H1 (cell line): ENCODE results near the gene CAB39L. TPM values are rescaled to one million over a fixed set of nuclear protein-coding genes. Genes with fewer than 3 reads are reported as not detected.

Experiments
- CBX5 ChIP-seq: fragments of 300-800, 300-1000 bp; sonication (generic); IDR thresholded peaks from 2 replicates; pipeline ENCODE4 v1.7.1; 2016; ENCODE audit warnings: antibody characterized with exemption, low read length, low read depth
- TAF7 ChIP-seq: optimal IDR thresholded peaks from 2 replicates; pipeline ENCODE3; 2011; ENCODE audit warnings: low read depth, mild to moderate bottlenecking, inconsistent platforms, low read length, moderate library complexity, borderline replicate concordance
- TEAD4 ChIP-seq: IDR thresholded peaks from 2 replicates; pipeline ENCODE4 v1.6.1; 2012; ENCODE audit warnings: low read depth, low read length, inconsistent platforms, mixed read lengths
- polyA plus RNA-seq, 7 experiments: library from polyadenylated mRNA; depleted of rRNA in 3 of 7; stranded (reverse) in 5 of 7; unstranded in 2 of 7; fragments of >200 nt in 5 of 7; fragments of 200-250 nt in 2 of 7; gene quantifications; 1 replicate in 5 of 7; 2 replicates in 1 of 7; 4 replicates in 1 of 7; pipeline versions ENCODE4 v1.2.1 to v1.2.3, GENCODE V29; 2011 to 2013; ENCODE audit warnings: missing spikeins in 2 of 7, mixed read lengths in 2 of 7
- total RNA-seq: library from RNA; stranded (reverse); fragmentation: NEBNext Ultra II Directional; extraction: Animal tissue kit (Norgen Biotek cat#: 25700); gene quantifications from 2 replicates; pipeline ENCODE4 v1.2.1, GENCODE V29; 2021
- TF ChIP-seq, protein P1 (sequence below): IDR thresholded peaks from 2 replicates; pipeline ENCODE4 v1.6.1; 2012; ENCODE audit warnings: inconsistent platforms

CAB39L gene
- total and polyA plus RNA-seq, 2 of the 8 experiments (the other 6 are each of a cell fraction or from before 2014, with no cell fraction given) = 2.5 to 4.8 TPM

DNA sequence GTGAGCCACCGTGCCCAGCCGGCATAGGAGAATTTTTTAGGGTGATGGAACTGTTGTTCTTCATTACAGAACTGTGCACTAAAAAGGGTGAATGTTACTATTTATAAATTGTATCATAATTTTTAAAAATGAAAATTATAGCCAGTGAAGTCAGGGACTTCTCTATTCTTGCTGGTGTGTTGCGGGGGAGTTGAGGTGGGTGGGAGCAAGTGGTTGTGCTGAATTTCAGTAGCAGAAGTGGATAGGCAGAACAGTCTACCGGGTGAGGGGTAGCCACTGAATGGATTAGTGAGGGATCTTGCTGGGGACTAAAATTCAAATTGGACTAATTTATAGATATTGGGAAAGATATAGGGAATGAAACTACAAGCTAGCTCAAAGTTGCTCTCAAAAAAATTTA, 74.0 kb downstream of the CAB39L start (continued):
- TF ChIP-seq CBX5 (no peak), TAF7 (no peak), TEAD4 (no peak)
- TF ChIP-seq, protein P1, sequence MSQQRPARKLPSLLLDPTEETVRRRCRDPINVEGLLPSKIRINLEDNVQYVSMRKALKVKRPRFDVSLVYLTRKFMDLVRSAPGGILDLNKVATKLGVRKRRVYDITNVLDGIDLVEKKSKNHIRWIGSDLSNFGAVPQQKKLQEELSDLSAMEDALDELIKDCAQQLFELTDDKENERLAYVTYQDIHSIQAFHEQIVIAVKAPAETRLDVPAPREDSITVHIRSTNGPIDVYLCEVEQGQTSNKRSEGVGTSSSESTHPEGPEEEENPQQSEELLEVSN = no peak
